ENCODE measurements around the gene DNER.

The DNER gene

DNA sequence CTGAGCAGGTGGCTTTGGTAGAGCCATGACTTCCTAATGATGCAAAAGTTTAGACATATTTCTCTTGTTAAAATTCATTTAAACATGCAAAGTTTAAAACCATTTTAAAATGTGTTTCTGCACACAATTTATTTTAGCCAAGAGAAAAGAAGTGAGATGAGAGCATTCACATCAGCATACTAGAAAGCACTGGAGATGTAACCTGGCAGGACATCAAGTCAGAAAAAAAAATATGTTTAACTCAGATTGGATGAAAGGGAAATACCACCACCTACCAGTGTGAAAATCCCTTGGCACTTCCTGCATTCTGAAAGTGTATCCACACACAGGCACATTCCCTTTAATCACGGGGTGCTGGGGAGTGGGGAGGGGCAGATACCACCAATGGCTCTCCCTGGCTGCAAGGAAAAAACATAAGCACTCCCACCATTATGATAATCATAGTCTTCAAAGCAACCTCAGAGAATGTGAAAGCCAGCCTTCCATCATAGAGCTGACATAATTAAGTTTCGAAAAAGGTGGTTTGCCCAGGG is 25.0 kb downstream of the DNER start:
- no peaks in the 10 kb centered on the region for H3K36me3 ChIP-seq (ENCODE audit: insufficient read depth)
- no peak overlapping the region for H3K4me2 ChIP-seq
- no peaks in the 10 kb centered on the region for H3K27me3 ChIP-seq (ENCODE audit: insufficient read depth, low read depth)
- H3K79me2 ChIP-seq (ENCODE audit: insufficient read depth, low read depth): no peaks in the 10 kb centered on the region
- peaks cover 9% of the 10 kb centered on the region for H3K4me1 ChIP-seq (ENCODE audit: low read depth, poor library complexity, severe bottlenecking)
- no peak overlapping the region for H3K4me3 ChIP-seq (IDR thresholded peaks at IDR 0.05; ENCODE audit: insufficient read depth, low read depth, low read length)
- TF ChIP-seq, protein P1, sequence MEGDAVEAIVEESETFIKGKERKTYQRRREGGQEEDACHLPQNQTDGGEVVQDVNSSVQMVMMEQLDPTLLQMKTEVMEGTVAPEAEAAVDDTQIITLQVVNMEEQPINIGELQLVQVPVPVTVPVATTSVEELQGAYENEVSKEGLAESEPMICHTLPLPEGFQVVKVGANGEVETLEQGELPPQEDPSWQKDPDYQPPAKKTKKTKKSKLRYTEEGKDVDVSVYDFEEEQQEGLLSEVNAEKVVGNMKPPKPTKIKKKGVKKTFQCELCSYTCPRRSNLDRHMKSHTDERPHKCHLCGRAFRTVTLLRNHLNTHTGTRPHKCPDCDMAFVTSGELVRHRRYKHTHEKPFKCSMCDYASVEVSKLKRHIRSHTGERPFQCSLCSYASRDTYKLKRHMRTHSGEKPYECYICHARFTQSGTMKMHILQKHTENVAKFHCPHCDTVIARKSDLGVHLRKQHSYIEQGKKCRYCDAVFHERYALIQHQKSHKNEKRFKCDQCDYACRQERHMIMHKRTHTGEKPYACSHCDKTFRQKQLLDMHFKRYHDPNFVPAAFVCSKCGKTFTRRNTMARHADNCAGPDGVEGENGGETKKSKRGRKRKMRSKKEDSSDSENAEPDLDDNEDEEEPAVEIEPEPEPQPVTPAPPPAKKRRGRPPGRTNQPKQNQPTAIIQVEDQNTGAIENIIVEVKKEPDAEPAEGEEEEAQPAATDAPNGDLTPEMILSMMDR (conservative IDR thresholded peaks at IDR 0.05; ENCODE audit: low read depth, low read length): no peak
- no peaks in the 10 kb centered on the region for H4K20me1 ChIP-seq (ENCODE audit: insufficient read depth)
- H3K27ac ChIP-seq: no peak overlapping the region
- no peak overlapping the region for H2AFZ ChIP-seq (ENCODE audit: low read depth)
- H3K9ac ChIP-seq: no peak overlapping the region

DNA sequence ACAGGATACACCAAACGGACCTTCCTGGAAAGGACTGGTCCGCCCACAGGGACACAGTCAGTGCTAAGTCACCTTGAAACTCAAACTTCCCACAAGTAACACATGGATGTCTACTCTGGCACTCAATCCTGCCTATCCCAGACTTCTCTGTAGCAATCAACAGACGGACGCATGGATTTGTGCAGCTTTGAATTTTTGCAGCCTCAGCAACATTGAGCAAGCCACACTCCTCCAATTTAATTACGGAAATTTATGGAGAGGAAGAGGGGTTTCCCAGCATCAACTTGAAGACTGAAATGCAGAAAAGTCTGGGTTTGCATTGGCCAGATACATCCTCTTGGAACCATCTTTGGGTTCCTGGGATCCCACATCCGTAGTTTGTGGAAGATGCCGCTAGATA is 26.2 kb downstream of the DNER start:
- Histone ChIP-seq H3K27me3 (ENCODE audit: insufficient read depth, low read depth) (no peaks in the 10 kb centered on the region), H2AFZ (ENCODE audit: low read depth) (no peak overlapping the region), H3K27ac (no peak overlapping the region), H3K4me3 (IDR thresholded peaks at IDR 0.05; ENCODE audit: insufficient read depth, low read depth, low read length) (no peak overlapping the region), H4K20me1 (ENCODE audit: insufficient read depth) (no peaks in the 10 kb centered on the region), H3K36me3 (ENCODE audit: insufficient read depth) (no peaks in the 10 kb centered on the region), H3K4me2 (no peak overlapping the region), H3K79me2 (ENCODE audit: insufficient read depth, low read depth) (no peaks in the 10 kb centered on the region), H3K4me1 (ENCODE audit: low read depth, poor library complexity, severe bottlenecking) (peaks cover 18% of the 10 kb centered on the region), H3K9ac (no peak overlapping the region)
- TF ChIP-seq, protein P1 (conservative IDR thresholded peaks at IDR 0.05; ENCODE audit: low read depth, low read length): no peak

DNA sequence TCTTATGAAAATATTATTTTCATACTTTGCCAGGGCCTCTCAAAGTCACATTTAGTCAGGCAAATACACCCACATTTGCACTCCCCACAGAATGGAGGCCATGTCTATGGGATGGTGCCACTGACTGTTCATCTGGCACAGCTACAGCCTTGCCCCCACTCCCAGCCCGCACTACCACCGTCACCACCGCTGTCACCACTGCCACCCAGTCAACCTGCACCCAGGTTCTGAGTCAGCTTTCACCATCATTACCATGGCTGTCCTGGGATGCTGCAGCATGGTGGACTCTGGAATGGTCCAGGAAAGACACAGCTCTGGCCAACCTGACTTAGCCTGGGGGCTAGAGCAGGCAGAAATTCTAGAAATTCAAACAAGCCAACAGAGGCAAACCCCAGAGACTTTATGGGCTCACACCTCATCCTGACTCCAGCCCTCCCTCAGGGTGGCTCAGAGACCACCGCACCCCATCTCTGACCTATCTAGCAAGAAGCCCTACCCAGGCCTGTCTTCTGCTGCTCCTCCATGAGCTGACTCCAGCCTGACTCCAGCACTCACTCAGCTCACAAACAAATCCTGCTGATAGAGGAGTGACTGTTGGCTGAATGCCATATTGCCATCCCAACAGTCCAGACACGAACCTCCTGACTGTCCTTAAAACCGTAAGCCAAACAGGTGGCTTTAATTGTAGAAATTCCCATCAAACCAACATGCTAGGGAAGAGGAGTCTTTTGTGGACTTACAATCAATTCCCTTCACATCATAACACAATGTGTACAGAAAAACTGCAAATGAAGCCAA is 28.0 kb downstream of the DNER start:
- no peak overlapping the region for H3K4me2 ChIP-seq
- no peak overlapping the region for H2AFZ ChIP-seq (ENCODE audit: low read depth)
- H3K27ac ChIP-seq: no peak overlapping the region
- no peaks in the 10 kb centered on the region for H4K20me1 ChIP-seq (ENCODE audit: insufficient read depth)
- no peaks in the 10 kb centered on the region for H3K36me3 ChIP-seq (ENCODE audit: insufficient read depth)
- no peaks in the 10 kb centered on the region for H3K79me2 ChIP-seq (ENCODE audit: insufficient read depth, low read depth)
- H3K4me1 ChIP-seq (ENCODE audit: low read depth, poor library complexity, severe bottlenecking): peaks cover 21% of the 10 kb centered on the region
- H3K4me3 ChIP-seq (IDR thresholded peaks at IDR 0.05; ENCODE audit: insufficient read depth, low read depth, low read length): no peak overlapping the region
- no peak overlapping the region for H3K9ac ChIP-seq
- TF ChIP-seq, protein P1 (conservative IDR thresholded peaks at IDR 0.05; ENCODE audit: low read depth, low read length): no peak
- H3K27me3 ChIP-seq (ENCODE audit: insufficient read depth, low read depth): no peaks in the 10 kb centered on the region

DNA sequence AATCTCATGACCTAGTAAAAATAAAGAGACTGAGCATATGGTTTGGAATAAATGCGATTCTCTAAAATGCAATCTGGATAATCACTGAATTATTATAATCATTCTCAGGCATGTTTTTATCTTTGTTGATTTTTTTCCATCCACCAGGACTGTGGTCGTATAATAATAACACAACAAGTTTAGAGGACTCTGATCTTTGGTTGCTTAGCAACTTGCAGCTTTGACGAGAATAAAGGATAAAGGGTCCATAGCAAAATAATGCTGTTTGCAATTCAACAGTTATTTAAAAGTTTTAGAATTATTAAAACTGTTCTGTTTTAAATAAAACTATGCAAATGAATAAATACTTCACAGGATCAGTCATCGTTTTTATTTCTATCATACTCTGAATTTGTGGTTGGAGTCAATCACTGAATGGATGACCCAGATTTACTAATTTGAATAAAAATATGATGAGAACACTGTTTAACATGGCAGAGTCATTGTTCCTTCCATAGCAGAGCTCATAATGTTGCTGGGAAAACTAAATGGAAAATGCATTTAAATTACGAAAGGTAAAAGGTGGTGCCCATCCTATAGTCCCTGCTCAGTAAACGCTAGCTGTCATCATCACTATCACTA is 29.3 kb downstream of the DNER start:
- H2AFZ ChIP-seq (ENCODE audit: low read depth): no peak overlapping the region
- H3K4me2 ChIP-seq: no peak overlapping the region
- H3K9ac ChIP-seq: no peak overlapping the region
- TF ChIP-seq, protein P1 (conservative IDR thresholded peaks at IDR 0.05; ENCODE audit: low read depth, low read length): no peak
- no peaks in the 10 kb centered on the region for H3K36me3 ChIP-seq (ENCODE audit: insufficient read depth)
- H3K4me1 ChIP-seq (ENCODE audit: low read depth, poor library complexity, severe bottlenecking): peaks cover 21% of the 10 kb centered on the region
- H3K27ac ChIP-seq: no peak overlapping the region
- no peak overlapping the region for H3K4me3 ChIP-seq (IDR thresholded peaks at IDR 0.05; ENCODE audit: insufficient read depth, low read depth, low read length)
- no peaks in the 10 kb centered on the region for H4K20me1 ChIP-seq (ENCODE audit: insufficient read depth)
- no peaks in the 10 kb centered on the region for H3K79me2 ChIP-seq (ENCODE audit: insufficient read depth, low read depth)
- no peaks in the 10 kb centered on the region for H3K27me3 ChIP-seq (ENCODE audit: insufficient read depth, low read depth)
